Erythroblast (primary cell): ENCODE results near the gene TMEM131.

Experiments
- DNase-seq, 2 experiments: peaks; one replicate each; lab custom pipeline; 2025; lab: John Stamatoyannopoulos, UW
- GATA1 ChIP-seq: IDR thresholded peaks from 2 replicates; pipeline ENCODE4 v1.6.1; 2011; ENCODE audit warnings: low read depth, mild to moderate bottlenecking, control low read depth, low read length, moderate library complexity
- POLR2A ChIP-seq: IDR thresholded peaks from 2 replicates; pipeline ENCODE4 v1.6.1; 2011; ENCODE audit warnings: mild to moderate bottlenecking, low read length

The TMEM131 gene

DNA sequence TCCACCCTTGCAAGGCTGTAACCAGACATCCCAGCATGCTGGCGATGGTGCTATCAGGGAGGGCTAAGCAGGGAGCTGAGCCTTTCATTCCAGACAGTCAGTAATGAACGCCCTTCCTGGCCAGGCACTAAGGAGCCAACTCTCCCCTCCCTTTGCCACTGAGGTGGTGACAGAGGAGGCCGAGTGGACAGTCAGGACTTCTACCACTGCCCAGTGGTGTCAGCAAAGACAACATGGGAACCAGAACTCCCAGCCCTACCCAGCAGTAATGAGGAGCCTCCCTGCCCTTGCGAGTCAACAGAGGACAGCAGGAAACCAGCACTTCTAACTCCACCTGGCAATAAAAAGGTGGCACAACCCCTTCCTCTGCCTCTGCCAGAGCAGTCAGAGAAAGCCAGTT lies 213.8 kb downstream of the TMEM131 start:
- no peak for DNase-seq
- no peak for TF ChIP-seq POLR2A
- no peak for TF ChIP-seq GATA1

DNA sequence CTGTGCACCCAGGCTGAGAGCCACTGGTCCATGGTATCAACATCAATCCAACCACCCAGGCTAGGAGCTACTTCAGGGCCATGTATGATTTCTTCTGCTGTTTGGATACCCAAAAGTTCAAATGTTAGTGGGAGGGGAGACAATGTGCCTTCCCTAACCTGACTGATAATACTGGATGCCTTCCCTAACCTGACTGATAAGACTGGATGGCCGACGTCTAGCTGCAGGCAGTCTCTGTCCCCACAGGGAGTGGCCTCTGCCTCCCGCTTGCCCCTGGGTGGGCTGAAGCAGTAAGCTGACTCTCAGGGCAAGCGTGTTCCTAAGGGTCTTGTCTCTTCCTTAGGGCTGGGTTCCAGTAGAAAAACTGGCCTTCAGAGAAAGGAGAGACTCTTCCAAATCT lies 216.6 kb downstream of the TMEM131 start:
- no peak for DNase-seq
- TF ChIP-seq POLR2A (no peak), GATA1 (no peak)

DNA sequence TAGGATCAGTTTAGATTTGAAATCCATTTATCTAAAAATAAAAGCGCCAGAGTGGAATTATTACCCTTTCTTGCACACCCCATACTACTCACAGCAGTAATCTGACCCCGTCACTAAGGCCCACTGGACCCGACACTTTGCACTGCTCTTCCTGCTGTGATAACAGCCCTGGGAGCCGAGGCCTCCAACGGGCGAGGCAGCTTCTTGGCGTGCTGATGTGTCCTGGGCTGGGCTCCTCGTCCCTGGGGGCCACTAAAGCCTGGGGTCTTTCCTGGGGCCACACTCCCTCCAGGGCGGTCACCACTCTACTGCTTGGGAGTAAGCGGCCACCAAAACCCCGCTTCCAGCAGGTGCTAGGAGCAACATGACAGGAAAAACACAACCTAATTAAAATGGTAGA lies 220.7 kb downstream of the TMEM131 start:
- no peak for TF ChIP-seq GATA1
- TF ChIP-seq POLR2A, result no peak
- DNase-seq, result no peak

DNA sequence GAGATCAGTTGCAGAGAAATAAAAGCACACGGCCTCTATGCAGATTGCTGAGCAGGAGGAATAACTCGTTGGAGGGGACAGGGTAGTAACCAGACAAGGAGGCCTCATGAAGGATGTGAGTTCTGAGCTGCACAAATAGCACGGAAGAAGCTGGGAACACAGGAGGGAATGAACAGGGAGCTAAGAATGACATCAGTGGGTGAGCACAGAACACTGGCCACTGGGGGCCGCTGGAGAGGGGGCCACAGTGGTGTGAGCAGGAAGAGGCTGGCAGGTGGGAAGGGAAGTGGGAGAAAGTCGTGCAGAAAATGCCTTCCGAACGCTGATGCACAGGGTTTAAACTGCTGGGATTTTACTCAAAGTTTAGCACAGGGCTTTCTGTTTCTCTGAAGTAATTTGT lies 221.3 kb downstream of the TMEM131 start:
- no peak for DNase-seq
- TF ChIP-seq POLR2A, result no peak
- no peak for TF ChIP-seq GATA1

DNA sequence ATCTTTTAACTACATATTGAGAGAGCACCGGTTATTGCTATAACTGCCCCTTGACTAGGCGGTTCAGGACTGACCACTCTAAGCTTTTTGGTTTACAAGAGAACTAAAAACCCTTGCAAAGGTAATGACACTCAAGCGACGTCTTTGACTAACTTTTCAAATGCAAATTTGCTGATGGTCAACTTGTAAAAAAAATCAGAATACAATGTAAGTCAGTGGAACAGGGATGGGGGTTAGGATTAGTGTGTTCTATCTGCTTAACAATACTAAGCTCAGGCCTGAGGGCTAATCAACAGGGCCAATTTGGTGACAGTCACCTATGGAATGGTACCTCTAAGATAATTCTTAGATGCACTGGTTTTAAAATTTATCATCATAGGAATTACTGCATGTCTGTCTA lies 225.3 kb downstream of the TMEM131 start:
- no peak for DNase-seq
- TF ChIP-seq POLR2A, result no peak
- no peak for TF ChIP-seq GATA1

DNA sequence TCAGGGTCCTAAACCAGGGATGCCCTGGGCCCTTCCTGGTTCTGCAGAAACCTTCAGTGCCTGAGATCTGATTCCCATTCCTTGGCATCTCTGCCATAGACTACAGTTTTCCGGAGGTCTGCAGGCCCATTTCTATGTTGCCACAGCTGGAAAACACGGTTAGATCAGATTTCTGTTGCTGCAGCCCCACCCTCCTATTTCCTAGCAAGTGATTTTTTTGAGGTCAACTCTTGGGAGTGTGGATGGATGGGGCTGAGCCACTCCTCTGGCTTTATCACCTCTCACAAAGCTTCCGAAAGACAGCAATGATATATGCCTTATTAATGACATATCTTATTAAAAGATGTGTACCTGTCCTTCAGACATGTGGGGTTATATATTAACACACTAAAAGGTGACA lies 226.0 kb downstream of the TMEM131 start:
- TF ChIP-seq GATA1, result no peak
- TF ChIP-seq POLR2A, result no peak

DNA sequence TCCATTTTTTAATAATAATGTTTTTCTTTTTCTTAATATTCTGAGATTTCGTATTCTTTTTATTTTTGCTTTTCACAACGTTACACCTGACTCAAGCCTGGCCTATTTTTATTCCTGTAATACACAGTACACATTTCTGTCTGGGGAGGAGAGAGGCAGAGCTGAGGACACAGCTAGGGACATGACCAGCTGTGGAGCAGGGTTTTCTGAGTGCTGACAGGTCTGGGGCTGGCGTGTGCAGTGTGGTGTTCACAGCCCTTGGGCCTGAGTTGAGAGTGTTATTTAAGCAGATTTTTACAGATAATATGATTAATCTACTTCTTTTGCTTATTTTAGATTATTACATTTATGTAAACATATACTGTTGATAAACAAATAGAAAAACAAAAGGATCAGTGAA lies 226.4 kb downstream of the TMEM131 start:
- no peak for DNase-seq

More for the DNA sequence above, 226.0 kb downstream of the TMEM131 start:
- DNase-seq, result no peak

DNA sequence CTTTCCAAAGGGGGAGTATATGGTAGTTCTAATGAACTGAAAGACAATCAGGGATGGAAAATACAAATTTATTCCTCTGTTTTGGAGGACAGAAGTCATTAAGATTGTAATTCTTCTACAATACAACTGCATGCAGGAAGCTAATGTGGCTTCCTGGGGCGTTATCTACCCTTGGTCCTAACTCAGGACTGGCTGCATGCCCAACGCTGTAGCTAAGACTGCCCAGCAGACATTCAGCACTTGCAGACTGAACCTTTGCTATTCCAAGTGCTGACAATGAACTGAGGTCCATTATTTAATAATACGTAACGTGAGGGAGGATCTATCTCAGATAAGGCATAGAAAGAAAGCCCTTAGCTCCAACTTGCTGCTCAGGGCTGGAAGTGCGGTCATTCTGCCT lies 229.2 kb downstream of the TMEM131 start:
- TF ChIP-seq POLR2A (no peak), GATA1 (no peak)
- DNase-seq, result no peak

More for the DNA sequence above, 226.4 kb downstream of the TMEM131 start:
- no peak for TF ChIP-seq GATA1
- no peak for TF ChIP-seq POLR2A

DNA sequence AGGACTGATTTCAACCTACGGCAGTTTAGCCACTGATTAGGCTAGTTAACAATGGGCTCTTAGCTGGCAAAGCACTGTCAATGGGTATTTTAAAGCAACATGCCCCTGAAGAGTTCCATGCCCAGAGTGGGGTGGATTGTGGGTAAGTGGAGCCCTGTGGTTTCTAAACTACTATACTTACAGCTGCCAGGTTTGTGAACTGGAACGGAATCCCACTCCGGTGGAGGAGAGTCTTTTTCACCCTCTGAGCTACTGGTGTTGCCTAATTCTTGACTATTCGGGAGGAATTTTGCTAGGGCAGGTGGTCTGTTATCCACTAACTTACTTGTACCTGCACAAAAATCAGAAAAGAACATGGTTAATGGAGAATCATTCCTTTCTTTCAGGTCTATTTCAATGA lies 229.8 kb downstream of the TMEM131 start:
- DNase-seq, result no peak
- TF ChIP-seq GATA1, result no peak
- TF ChIP-seq POLR2A, result no peak

DNA sequence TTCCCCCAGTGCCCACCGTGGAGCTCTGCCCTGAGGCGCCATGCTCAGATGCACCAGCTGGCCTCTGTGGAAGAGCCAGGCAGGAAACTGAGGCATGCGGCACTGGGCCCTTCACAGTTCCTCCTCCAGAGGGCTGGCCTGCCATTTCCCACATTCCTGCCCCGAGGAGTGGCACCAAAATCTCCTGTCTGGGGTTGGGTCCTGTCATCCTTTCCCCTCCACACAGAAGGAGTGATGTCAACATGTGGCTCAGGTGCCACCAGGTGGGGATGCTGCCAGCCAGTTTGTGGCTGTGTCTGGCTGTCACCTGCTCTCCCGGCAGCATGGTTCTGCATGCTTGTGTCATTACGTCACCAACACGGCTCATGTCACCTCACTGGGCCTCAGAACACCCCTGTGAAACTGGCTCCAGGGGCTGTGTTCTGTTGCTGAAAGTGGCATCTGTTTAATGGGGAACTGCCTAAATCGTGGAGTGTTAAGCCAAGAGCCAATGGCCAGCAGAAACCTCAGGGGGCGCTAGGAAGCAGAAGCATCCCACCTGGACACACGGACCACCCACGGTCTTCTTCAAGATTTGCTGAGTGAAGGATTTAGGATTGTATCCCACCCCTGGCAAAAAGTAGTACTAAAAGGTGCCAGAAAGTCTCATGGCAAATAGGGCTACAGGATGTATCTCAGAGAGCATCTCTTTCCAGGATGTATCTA lies 231.0 kb downstream of the TMEM131 start:
- TF ChIP-seq POLR2A (no peak), GATA1 (no peak)

DNA sequence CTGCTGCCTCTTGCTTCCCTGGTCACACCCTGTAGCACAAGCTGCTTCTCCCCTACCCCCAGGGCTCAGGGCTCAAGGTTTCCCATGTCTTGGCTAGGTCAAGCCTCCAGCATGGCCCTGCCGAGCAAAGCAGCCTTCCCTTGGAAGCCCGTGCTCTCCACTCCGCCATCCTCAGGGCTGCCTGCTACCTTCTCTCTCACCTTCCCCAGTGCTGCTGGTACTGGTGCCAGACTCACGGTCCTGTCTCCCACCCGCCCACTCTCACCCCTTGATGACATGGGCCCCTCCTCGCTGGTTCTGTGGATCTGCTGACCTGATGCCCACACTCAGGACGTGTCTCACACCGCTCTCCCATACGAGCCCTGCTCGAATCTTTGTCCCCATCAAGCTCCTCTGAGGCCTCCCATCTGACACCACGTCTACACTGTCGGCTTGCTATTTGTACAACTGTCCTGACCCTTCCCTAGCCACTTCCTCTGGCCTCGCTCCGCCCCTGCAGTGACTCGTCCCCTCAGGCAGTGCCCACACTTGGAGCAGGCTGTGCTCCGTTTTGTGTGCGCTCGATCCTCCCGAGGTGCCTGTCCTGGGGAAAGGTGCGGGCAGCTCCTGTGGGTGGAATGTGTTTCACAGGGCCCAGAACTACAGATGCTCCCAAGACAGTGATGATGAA lies 232.4 kb downstream of the TMEM131 start:
- no peak for TF ChIP-seq POLR2A
- TF ChIP-seq GATA1, result no peak
- no peak for DNase-seq

More for the DNA sequence above, 231.0 kb downstream of the TMEM131 start:
- DNase-seq, result no peak

DNA sequence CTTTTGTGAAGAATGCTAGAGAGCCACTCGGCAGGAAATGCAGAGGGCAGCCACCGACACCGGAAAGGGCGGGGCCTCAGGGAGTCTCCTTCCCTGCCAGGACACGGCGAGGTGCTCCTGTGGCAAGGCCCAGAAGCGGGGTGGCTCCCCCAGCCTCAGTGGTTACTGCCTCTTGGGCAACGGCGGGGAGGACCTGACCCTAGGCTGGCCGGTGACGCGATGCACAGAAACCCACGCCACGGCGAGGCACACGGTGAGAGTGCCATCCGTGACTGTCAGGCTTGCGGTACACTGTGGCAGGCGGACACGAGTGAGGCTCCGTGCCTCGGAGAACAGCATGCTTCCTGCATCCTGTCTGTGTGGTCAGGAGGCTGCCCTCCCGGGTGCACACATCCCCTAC lies 234.6 kb downstream of the TMEM131 start:
- TF ChIP-seq GATA1 (no peak), POLR2A (no peak)
- no peak for DNase-seq

DNA sequence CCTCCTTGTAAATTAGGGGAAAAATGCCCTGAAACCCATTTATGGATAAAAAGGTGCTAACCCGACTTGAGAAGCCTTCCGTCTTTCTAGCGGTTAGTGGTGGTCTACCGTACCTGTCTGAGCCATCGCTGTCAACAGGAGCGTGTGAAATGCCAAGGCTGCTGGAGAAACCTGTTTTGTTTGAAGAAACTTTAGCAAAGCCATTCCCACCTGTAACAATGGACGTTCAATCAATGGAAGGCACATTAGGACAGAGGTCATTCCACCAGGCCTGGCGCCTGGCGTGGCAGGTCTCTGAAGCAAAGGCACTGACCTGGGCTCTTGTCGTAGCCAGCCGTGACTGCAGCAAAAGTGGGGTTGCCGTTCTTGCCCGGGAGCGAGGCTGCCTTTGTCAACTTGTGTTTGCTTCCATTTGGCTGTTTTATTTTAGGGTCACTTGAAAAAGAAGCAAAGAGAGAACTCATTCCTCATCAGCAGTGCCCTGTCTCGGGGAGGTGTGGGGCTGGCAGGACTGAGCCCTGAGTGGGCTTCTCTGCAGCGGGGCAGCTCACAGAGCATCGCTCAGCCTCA lies 235.2 kb downstream of the TMEM131 start:
- no peak for TF ChIP-seq GATA1
- no peak for TF ChIP-seq POLR2A
- DNase-seq, result no peak

DNA sequence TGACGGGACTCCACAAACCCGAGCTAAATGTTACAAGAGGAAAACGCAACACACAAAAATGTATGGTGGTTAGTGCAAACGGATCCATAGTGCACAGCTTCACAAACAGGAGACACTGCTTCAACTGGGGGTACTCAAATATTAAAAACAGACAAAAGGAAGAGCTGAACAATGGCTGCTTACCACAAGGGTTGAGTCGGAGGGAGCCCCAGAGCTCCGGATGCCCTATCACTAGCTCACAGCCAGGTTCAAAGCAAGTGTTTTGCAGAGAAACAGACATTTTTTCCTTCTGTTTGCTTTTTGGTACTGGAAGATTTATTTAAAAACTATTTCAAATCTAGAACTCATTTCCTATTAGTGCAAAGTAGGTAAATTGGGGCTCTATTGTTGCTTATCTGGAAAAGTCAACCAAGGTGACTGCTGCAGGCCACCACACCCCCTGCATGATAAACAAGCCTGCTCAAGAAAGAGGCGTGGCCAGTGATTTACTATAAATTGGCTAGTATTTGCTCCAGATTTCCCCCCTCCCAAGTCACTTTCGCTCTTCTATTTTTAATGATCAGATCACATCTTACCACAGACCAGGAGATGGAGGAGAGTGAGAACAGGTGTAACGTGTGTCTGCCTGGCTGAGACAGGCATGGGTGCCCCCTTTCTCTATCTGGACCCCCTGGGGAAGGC lies 235.9 kb downstream of the TMEM131 start:
- DNase-seq, result no peak
- TF ChIP-seq POLR2A (no peak), GATA1 (no peak)
